ELF-1 (cell line): ENCODE measurements around the gene EGLN2.
A peak's percentile ranks its signal among the peaks of the same experiment; 100 is the strongest.
"Not testable (repeated sequence)": the region's sequence is repeated elsewhere in the genome, so short reads cannot be mapped to it uniquely, and the experiment has no call there.

Experiments used
- DNase-seq: peaks from one replicate; pipeline ENCODE4 v3.0.0-alpha.2; 2016; ENCODE audit warnings: low read depth, low spot score

Gene EGLN2

GRCh38 chr19:40798683-40799557 lies at the start of gene EGLN2:
Gene EGLN2, plus strand, starts transcription at chr19:40799191. Its CDS starts 1,382 bp downstream, at chr19:40800573.
- DNase-seq, result peak; percentile 100

GRCh38 chr19:40750058-40750873 lies 48.7 kb upstream of the EGLN2 start, which contains the start of gene ACTMAP:
Gene ACTMAP, minus strand, starts transcription at chr19:40750477. Its CDS starts 674 bp downstream, at chr19:40749803.
- DNase-seq, result peak; percentile 100

GRCh38 chr19:40750874-40751537 lies 48.0 kb upstream of the EGLN2 start, which contains the start of gene SNRPA:
Gene SNRPA, plus strand, starts transcription at chr19:40751203. Its CDS starts 206 bp downstream, at chr19:40751409.
- peak; percentile 99 for DNase-seq

- peak; percentile 31 for DNase-seq
These were observed 46.7 kb upstream of the EGLN2 start for GRCh38 chr19:40752257-40752781.

- DNase-seq, result peak; percentile 41
These were observed 44.3 kb upstream of the EGLN2 start for GRCh38 chr19:40754611-40755247.

- DNase-seq, result no peak
These were observed 43.8 kb upstream of the EGLN2 start for GRCh38 chr19:40755248-40755624.

- no peak for DNase-seq
These were observed 43.2 kb upstream of the EGLN2 start for GRCh38 chr19:40755791-40756190.

GRCh38 chr19:40756502-40757110 lies 42.4 kb upstream of the EGLN2 start:
- no peak for DNase-seq

GRCh38 chr19:40758491-40758890 lies 40.5 kb upstream of the EGLN2 start:
- no peak for DNase-seq

GRCh38 chr19:40759352-40759751 lies 39.6 kb upstream of the EGLN2 start:
- DNase-seq, result no peak

- DNase-seq, result no peak
These were observed 36.1 kb upstream of the EGLN2 start for GRCh38 chr19:40762754-40763470.

GRCh38 chr19:40763526-40763925 lies 35.5 kb upstream of the EGLN2 start:
- DNase-seq, result no peak

- no peak for DNase-seq
These were observed 35.0 kb upstream of the EGLN2 start for GRCh38 chr19:40763963-40764362.

GRCh38 chr19:40766385-40766784 lies 32.6 kb upstream of the EGLN2 start:
- not testable (repeated sequence) for DNase-seq

- no peak for DNase-seq
These were observed 30.1 kb upstream of the EGLN2 start for GRCh38 chr19:40768869-40769268.

- peak; percentile 26 for DNase-seq
These were observed 27.7 kb upstream of the EGLN2 start for GRCh38 chr19:40771101-40771862.

GRCh38 chr19:40774916-40775631 lies 23.9 kb upstream of the EGLN2 start, which contains the start of gene MIA:
Gene MIA, plus strand, starts transcription at chr19:40775521. Its CDS starts 22 bp downstream, at chr19:40775543.
- peak; percentile 43 for DNase-seq

GRCh38 chr19:40775632-40776022 lies 23.4 kb upstream of the EGLN2 start:
- no peak for DNase-seq
